ENCODE results near the gene PALM.
A peak's percentile ranks its signal among the peaks of the same experiment; 100 is the strongest.

PALM gene

GRCh38 chr19:782878-783668 is 74.3 kb downstream of the PALM start:
- H3K4me1 ChIP-seq (ENCODE audit: insufficient read depth, low read length) = peaks cover 10% of the 10 kb centered on the region

GRCh38 chr19:784541-784940 is 75.8 kb downstream of the PALM start:
- Histone ChIP-seq H3K4me1 (ENCODE audit: insufficient read depth, low read length) (peaks cover 22% of the 10 kb centered on the region), H3K36me3 (ENCODE audit: insufficient read depth, low read length) (no peaks in the 10 kb centered on the region), H3K9me3 (ENCODE audit: low read length) (no peaks in the 10 kb centered on the region), H3K4me3 (ENCODE audit: low read length) (no peak overlapping the region), H2AFZ (ENCODE audit: low read depth, low read length) (no peak overlapping the region), H3K27me3 (ENCODE audit: insufficient read depth, low read length) (no peaks in the 10 kb centered on the region)

More at GRCh38 chr19:782878-783668, 74.3 kb downstream of the PALM start:
- Histone ChIP-seq H3K36me3 (ENCODE audit: insufficient read depth, low read length) (no peaks in the 10 kb centered on the region), H2AFZ (ENCODE audit: low read depth, low read length) (no peak overlapping the region), H3K4me3 (ENCODE audit: low read length) (no peak overlapping the region), H3K9me3 (ENCODE audit: low read length) (no peaks in the 10 kb centered on the region), H3K27me3 (ENCODE audit: insufficient read depth, low read length) (no peaks in the 10 kb centered on the region)

GRCh38 chr19:787536-787935 is 78.8 kb downstream of the PALM start:
- no peaks in the 10 kb centered on the region for H3K27me3 ChIP-seq (ENCODE audit: insufficient read depth, low read length)
- H2AFZ ChIP-seq (ENCODE audit: low read depth, low read length) = no peak overlapping the region
- no peak overlapping the region for H3K4me3 ChIP-seq (ENCODE audit: low read length)
- no peaks in the 10 kb centered on the region for H3K9me3 ChIP-seq (ENCODE audit: low read length)
- H3K4me1 ChIP-seq (ENCODE audit: insufficient read depth, low read length) = peaks cover 17% of the 10 kb centered on the region
- no peaks in the 10 kb centered on the region for H3K36me3 ChIP-seq (ENCODE audit: insufficient read depth, low read length)

- no peaks in the 10 kb centered on the region for H3K9me3 ChIP-seq (ENCODE audit: low read length)
- H2AFZ ChIP-seq (ENCODE audit: low read depth, low read length) = peak overlapping the region; percentile 74
- no peaks in the 10 kb centered on the region for H3K27me3 ChIP-seq (ENCODE audit: insufficient read depth, low read length)
- no peaks in the 10 kb centered on the region for H3K36me3 ChIP-seq (ENCODE audit: insufficient read depth, low read length)
- peak overlapping the region; percentile 41 for H3K4me3 ChIP-seq (ENCODE audit: low read length)
- peaks cover 13% of the 10 kb centered on the region for H3K4me1 ChIP-seq (ENCODE audit: insufficient read depth, low read length)
Measured at GRCh38 chr19:788686-788982, 79.9 kb downstream of the PALM start.

GRCh38 chr19:788983-789700 is 80.4 kb downstream of the PALM start:
- no peaks in the 10 kb centered on the region for H3K27me3 ChIP-seq (ENCODE audit: insufficient read depth, low read length)
- peak overlapping the region; percentile 74 for H2AFZ ChIP-seq (ENCODE audit: low read depth, low read length)
- H3K4me1 ChIP-seq (ENCODE audit: insufficient read depth, low read length) = peaks cover 13% of the 10 kb centered on the region
- no peaks in the 10 kb centered on the region for H3K36me3 ChIP-seq (ENCODE audit: insufficient read depth, low read length)
- peak overlapping the region; percentile 41 for H3K4me3 ChIP-seq (ENCODE audit: low read length)
- H3K9me3 ChIP-seq (ENCODE audit: low read length) = peaks cover 2% of the 10 kb centered on the region

GRCh38 chr19:789701-790060 is 80.9 kb downstream of the PALM start:
- H3K9me3 ChIP-seq (ENCODE audit: low read length) = peaks cover 2% of the 10 kb centered on the region
- H3K4me1 ChIP-seq (ENCODE audit: insufficient read depth, low read length) = peaks cover 13% of the 10 kb centered on the region
- no peaks in the 10 kb centered on the region for H3K27me3 ChIP-seq (ENCODE audit: insufficient read depth, low read length)
- H3K4me3 ChIP-seq (ENCODE audit: low read length) = peak overlapping the region; percentile 41
- H3K36me3 ChIP-seq (ENCODE audit: insufficient read depth, low read length) = no peaks in the 10 kb centered on the region
- H2AFZ ChIP-seq (ENCODE audit: low read depth, low read length) = peak overlapping the region; percentile 74

- no peak overlapping the region for H2AFZ ChIP-seq (ENCODE audit: low read depth, low read length)
- H3K9me3 ChIP-seq (ENCODE audit: low read length) = peaks cover 2% of the 10 kb centered on the region
- H3K27me3 ChIP-seq (ENCODE audit: insufficient read depth, low read length) = no peaks in the 10 kb centered on the region
- H3K4me3 ChIP-seq (ENCODE audit: low read length) = no peak overlapping the region
- H3K36me3 ChIP-seq (ENCODE audit: insufficient read depth, low read length) = no peaks in the 10 kb centered on the region
- peaks cover 13% of the 10 kb centered on the region for H3K4me1 ChIP-seq (ENCODE audit: insufficient read depth, low read length)
Measured at GRCh38 chr19:791007-791566, 82.4 kb downstream of the PALM start.

GRCh38 chr19:791567-792305 is 83.0 kb downstream of the PALM start:
- peaks cover 2% of the 10 kb centered on the region for H3K9me3 ChIP-seq (ENCODE audit: low read length)
- H3K27me3 ChIP-seq (ENCODE audit: insufficient read depth, low read length) = no peaks in the 10 kb centered on the region
- no peak overlapping the region for H2AFZ ChIP-seq (ENCODE audit: low read depth, low read length)
- no peaks in the 10 kb centered on the region for H3K36me3 ChIP-seq (ENCODE audit: insufficient read depth, low read length)
- H3K4me3 ChIP-seq (ENCODE audit: low read length) = no peak overlapping the region
- H3K4me1 ChIP-seq (ENCODE audit: insufficient read depth, low read length) = peaks cover 14% of the 10 kb centered on the region

- Histone ChIP-seq H2AFZ (ENCODE audit: low read depth, low read length) (no peak overlapping the region), H3K4me1 (ENCODE audit: insufficient read depth, low read length) (peaks cover 14% of the 10 kb centered on the region), H3K27me3 (ENCODE audit: insufficient read depth, low read length) (no peaks in the 10 kb centered on the region), H3K4me3 (ENCODE audit: low read length) (no peak overlapping the region), H3K9me3 (ENCODE audit: low read length) (peaks cover 2% of the 10 kb centered on the region), H3K36me3 (ENCODE audit: insufficient read depth, low read length) (no peaks in the 10 kb centered on the region)
Measured at GRCh38 chr19:792306-792885, 83.7 kb downstream of the PALM start.

- Histone ChIP-seq H3K9me3 (ENCODE audit: low read length) (peaks cover 2% of the 10 kb centered on the region), H3K4me1 (ENCODE audit: insufficient read depth, low read length) (peaks cover 13% of the 10 kb centered on the region), H3K4me3 (ENCODE audit: low read length) (no peak overlapping the region), H2AFZ (ENCODE audit: low read depth, low read length) (no peak overlapping the region), H3K36me3 (ENCODE audit: insufficient read depth, low read length) (no peaks in the 10 kb centered on the region), H3K27me3 (ENCODE audit: insufficient read depth, low read length) (no peaks in the 10 kb centered on the region)
Measured at GRCh38 chr19:793806-794205, 85.1 kb downstream of the PALM start.

GRCh38 chr19:795073-795611 is 86.4 kb downstream of the PALM start:
- H3K9me3 ChIP-seq (ENCODE audit: low read length) = peaks cover 2% of the 10 kb centered on the region
- peaks cover 17% of the 10 kb centered on the region for H3K4me1 ChIP-seq (ENCODE audit: insufficient read depth, low read length)
- no peaks in the 10 kb centered on the region for H3K27me3 ChIP-seq (ENCODE audit: insufficient read depth, low read length)
- H3K4me3 ChIP-seq (ENCODE audit: low read length) = no peak overlapping the region
- no peak overlapping the region for H2AFZ ChIP-seq (ENCODE audit: low read depth, low read length)
- peaks cover 5% of the 10 kb centered on the region for H3K36me3 ChIP-seq (ENCODE audit: insufficient read depth, low read length)

- H3K4me3 ChIP-seq (ENCODE audit: low read length) = peak overlapping the region; percentile 71
Measured at GRCh38 chr19:795691-796581, 87.2 kb downstream of the PALM start.

More at GRCh38 chr19:795691-796581, 87.2 kb downstream of the PALM start:
- H3K36me3 ChIP-seq (ENCODE audit: insufficient read depth, low read length) = peaks cover 13% of the 10 kb centered on the region
- peak overlapping the region; percentile 73 for H2AFZ ChIP-seq (ENCODE audit: low read depth, low read length)
- peaks cover 25% of the 10 kb centered on the region for H3K4me1 ChIP-seq (ENCODE audit: insufficient read depth, low read length)
- H3K9me3 ChIP-seq (ENCODE audit: low read length) = peaks cover 2% of the 10 kb centered on the region
- no peaks in the 10 kb centered on the region for H3K27me3 ChIP-seq (ENCODE audit: insufficient read depth, low read length)
